ENCODE measurements around the gene LIMS2. TPM values are rescaled to one million over a fixed set of nuclear protein-coding genes. Genes with fewer than 3 reads are reported as not detected.

Gene LIMS2
- total RNA-seq, 1 donor from 2014 or later = 3.8 TPM

DNA sequence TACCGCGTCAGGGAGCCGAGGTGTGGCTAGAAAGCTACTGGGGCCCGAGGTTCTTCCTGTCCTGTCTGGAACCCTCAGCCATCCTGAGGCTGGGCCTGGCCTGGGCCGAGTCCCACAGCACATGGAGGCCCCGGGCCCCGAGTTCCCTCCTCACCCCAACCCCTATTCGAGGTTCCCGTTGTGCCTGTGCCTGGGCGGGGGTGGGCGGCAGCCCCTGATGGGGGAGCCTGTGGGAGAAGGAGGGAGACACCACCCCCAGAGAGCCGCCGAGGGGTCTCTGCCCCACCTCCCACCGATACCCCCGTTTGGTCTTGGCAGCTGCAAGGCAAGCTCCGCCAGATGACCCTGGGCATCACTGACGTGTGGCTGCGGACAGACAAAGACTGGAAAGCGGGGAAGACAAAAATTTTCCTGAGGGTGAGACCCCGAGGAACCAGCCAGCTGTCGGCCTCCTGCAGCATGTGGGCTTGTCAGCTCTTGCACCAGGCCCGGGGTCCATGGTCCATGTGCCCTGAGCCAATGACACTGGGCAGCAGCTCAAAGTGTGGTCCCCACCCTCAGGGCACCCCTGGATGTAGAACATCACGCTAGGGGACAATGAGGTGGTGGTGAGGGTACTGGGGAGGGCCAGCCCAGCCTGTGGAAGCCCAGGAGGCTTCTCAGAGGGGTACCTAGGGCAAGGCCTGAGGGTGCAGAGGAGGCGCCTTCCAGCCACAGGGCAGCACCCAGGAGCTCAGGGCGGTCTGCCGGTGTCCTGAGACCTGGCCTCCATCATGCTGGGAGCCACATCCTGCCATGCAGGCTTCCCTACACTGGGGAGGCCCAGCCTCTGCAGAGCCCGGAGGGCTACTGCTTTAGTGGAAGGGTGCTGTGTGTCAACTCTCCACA, 81.9 kb downstream of the LIMS2 start:
- TF ChIP-seq CTCF (IDR thresholded peaks at IDR 0.05; ENCODE audit: unreplicated experiment) = no peak
- no peaks in the 10 kb centered on the region for H3K36me3 Mint-ChIP-seq (ENCODE audit: low read depth, unreplicated experiment)
- H3K4me1 Mint-ChIP-seq (ENCODE audit: unreplicated experiment) = no peaks in the 10 kb centered on the region
- H3K4me3 Mint-ChIP-seq (ENCODE audit: unreplicated experiment) = no peak overlapping the region
- no peak overlapping the region for H3K27ac Mint-ChIP-seq (ENCODE audit: unreplicated experiment)
- H3K27me3 Mint-ChIP-seq (ENCODE audit: unreplicated experiment) = peaks cover 2% of the 10 kb centered on the region
- no peaks in the 10 kb centered on the region for H3K9me3 Mint-ChIP-seq (ENCODE audit: unreplicated experiment)
- no peak for DNase-seq (ENCODE audit: low spot score)

DNA sequence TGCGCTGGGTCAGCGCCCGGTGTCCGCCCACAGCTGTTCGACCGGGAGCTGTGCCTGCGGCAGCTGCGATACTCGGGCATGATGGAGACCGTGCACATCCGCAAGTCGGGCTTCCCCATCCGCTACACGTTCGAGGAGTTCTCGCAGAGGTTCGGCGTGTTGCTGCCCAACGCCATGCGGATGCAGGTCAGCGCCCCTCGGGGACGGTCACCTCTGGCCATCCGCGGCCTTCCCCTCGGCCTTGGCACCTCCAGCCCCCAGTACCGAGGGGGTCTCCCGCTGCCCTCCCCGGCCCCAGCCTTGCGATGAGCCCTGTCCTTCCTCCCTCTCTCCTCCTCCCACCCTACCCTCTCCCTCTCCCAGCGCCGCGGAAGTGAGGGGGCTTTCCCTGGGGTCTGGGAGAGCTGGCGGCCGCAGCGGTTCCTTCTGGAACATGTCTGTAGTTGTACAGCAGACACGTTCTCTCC, 82.5 kb downstream of the LIMS2 start:
- Mint-ChIP-seq H3K36me3 (ENCODE audit: low read depth, unreplicated experiment) (no peaks in the 10 kb centered on the region), H3K9me3 (ENCODE audit: unreplicated experiment) (no peaks in the 10 kb centered on the region)
- DNase-seq (ENCODE audit: low spot score) = no peak

GRCh38 chr2:127591221-127591923, 84.0 kb downstream of the LIMS2 start:
- peak; percentile 83 for DNase-seq (ENCODE audit: low spot score)
- H3K4me1 Mint-ChIP-seq (ENCODE audit: unreplicated experiment) = no peaks in the 10 kb centered on the region
- peak; percentile 68 for TF ChIP-seq CTCF (IDR thresholded peaks at IDR 0.05; ENCODE audit: unreplicated experiment)
- peaks cover 2% of the 10 kb centered on the region for H3K27me3 Mint-ChIP-seq (ENCODE audit: unreplicated experiment)
- no peaks in the 10 kb centered on the region for H3K36me3 Mint-ChIP-seq (ENCODE audit: low read depth, unreplicated experiment)
- H3K9me3 Mint-ChIP-seq (ENCODE audit: unreplicated experiment) = no peaks in the 10 kb centered on the region
- no peak overlapping the region for H3K27ac Mint-ChIP-seq (ENCODE audit: unreplicated experiment)
- H3K4me3 Mint-ChIP-seq (ENCODE audit: unreplicated experiment) = no peak overlapping the region

More for the DNA sequence above, 82.5 kb downstream of the LIMS2 start:
- TF ChIP-seq CTCF (IDR thresholded peaks at IDR 0.05; ENCODE audit: unreplicated experiment) = no peak
- Mint-ChIP-seq H3K4me3 (ENCODE audit: unreplicated experiment) (no peak overlapping the region), H3K4me1 (ENCODE audit: unreplicated experiment) (no peaks in the 10 kb centered on the region), H3K27me3 (ENCODE audit: unreplicated experiment) (peaks cover 2% of the 10 kb centered on the region), H3K27ac (ENCODE audit: unreplicated experiment) (no peak overlapping the region)

DNA sequence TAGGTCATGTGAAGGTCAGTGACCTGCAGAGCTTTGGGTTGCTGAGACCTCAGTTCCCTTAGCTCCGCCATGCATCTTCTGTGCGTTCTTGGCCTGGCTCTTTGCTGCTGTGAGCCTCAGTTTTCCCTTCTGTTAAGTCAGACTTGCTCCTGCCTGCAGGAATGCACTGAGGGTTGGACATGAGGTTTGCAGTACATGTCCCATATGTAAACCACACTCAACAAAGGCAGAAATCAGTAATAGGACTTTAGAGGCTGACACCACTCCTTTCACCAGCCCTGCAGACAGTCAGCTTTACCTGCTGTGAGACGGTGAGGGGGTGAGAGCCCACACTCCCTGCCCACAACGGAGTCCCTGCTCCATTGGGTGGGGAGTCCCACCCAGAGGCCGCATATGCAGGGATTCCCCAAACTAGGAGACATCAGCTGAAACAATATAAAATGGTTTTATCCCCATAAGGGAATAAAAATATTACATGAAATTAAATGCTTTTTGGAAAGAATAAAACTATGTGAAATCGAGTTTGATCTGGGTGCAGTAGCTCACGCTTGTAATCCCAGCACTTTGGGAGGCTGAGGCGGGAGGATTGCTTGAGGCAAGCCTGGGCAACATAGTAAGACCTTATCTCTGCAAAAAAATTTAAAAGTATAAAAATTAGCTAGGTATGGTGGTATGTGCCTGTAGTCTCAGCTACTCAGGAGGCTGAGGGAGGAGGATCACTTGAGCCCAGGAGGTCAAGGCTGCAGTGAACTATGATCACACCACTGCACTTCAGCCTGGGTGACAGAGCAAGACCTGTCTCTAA, 84.7 kb downstream of the LIMS2 start:
- DNase-seq (ENCODE audit: low spot score) = no peak
- peaks cover 5% of the 10 kb centered on the region for H3K27me3 Mint-ChIP-seq (ENCODE audit: unreplicated experiment)
- H3K4me1 Mint-ChIP-seq (ENCODE audit: unreplicated experiment) = no peaks in the 10 kb centered on the region
- no peak for TF ChIP-seq CTCF (IDR thresholded peaks at IDR 0.05; ENCODE audit: unreplicated experiment)
- no peak overlapping the region for H3K27ac Mint-ChIP-seq (ENCODE audit: unreplicated experiment)
- no peaks in the 10 kb centered on the region for H3K9me3 Mint-ChIP-seq (ENCODE audit: unreplicated experiment)
- H3K36me3 Mint-ChIP-seq (ENCODE audit: low read depth, unreplicated experiment) = no peaks in the 10 kb centered on the region
- H3K4me3 Mint-ChIP-seq (ENCODE audit: unreplicated experiment) = no peak overlapping the region
